Ovary (tissue), 3 donors: ENCODE results near the gene RNF223.

Source experiments
- CTCF ChIP-seq, 3 donors: fragments of 450-650 bp in 2 of 3; fragments of 200-600 bp in 1 of 3; IDR thresholded peaks; one replicate each; pipeline versions ENCODE4 v1.5.1 to v1.8.0; 2016 to 2022; ENCODE audit warnings: antibody characterized with exemption in 3 of 3, mild to moderate bottlenecking in 1 of 3
- EP300 ChIP-seq: sonication (generic); formaldehyde crosslinking; IDR thresholded peaks from one replicate; pipeline ENCODE4 v1.6.1; 2017; ENCODE audit warnings: antibody characterized with exemption
- POLR2A ChIP-seq: fragments of 450-650 bp; IDR thresholded peaks from one replicate; pipeline ENCODE4 v1.6.1; 2017; ENCODE audit warnings: antibody characterized with exemption, mild to moderate bottlenecking, moderate library complexity
- donor health status: DM: no; HTN: no; CAD: no.

- TF ChIP-seq EP300 (no peak), CTCF (IDR thresholded peaks at IDR 0.05) (no peak), POLR2A (no peak)
These were observed 19.5 kb upstream of the RNF223 start for GRCh38 chr1:1093610-1093943.
